OCI-LY1 (cell line): ENCODE measurements around the gene SLC28A3.

ENCODE experiments used
- CTCF ChIP-seq: fragments of 200-600 bp; sonication (generic), shearing (Covaris generic); IDR thresholded peaks from 2 replicates; pipeline ENCODE4 v1.5.1; 2017; ENCODE audit warnings: mild to moderate bottlenecking, antibody characterized with exemption, low read length, moderate library complexity, mixed read lengths
- EZH2 ChIP-seq: fragments of 200-600 bp; sonication (generic), shearing (Covaris generic); IDR thresholded peaks from 2 replicates; pipeline ENCODE4 v1.8.0; 2017; ENCODE audit warnings: borderline replicate concordance, mixed run types, mild to moderate bottlenecking, antibody characterized with exemption, low read length, moderate library complexity, mixed read lengths

GRCh38 chr9:84305497-84306131, 34.9 kb downstream of the SLC28A3 start:
- no peak for TF ChIP-seq CTCF
- TF ChIP-seq EZH2 = no peak
